Activated CD8-positive, alpha-beta memory T cell treated with anti-CD3 and anti-CD28 coated beads for 36 hours (primary cell): ENCODE measurements around the gene LRRFIP2. TPM values are rescaled to one million over a fixed set of nuclear protein-coding genes. Genes with fewer than 3 reads are reported as not detected.
"Not testable (repeated sequence)": the region's sequence is repeated elsewhere in the genome, so short reads cannot be mapped to it uniquely, and the experiment has no call there.

ENCODE experiments used
- CTCF ChIA-PET: fragments of 350-600 bp; sonication (Branson Sonifier 250); formaldehyde crosslinking; loops from one replicate; lab custom pipeline; 2021; ENCODE audit warnings: antibody characterized with exemption; lab: Charles Lee
- POLR2A ChIA-PET: fragments of 350-600 bp; sonication (Branson Sonifier 250); formaldehyde crosslinking; loops from one replicate; lab custom pipeline; 2021; ENCODE audit warnings: antibody characterized with exemption; lab: Charles Lee
- total RNA-seq, 2 experiments: library from RNA; stranded (reverse); gene quantifications; one replicate each; pipeline ENCODE4 v1.2.3, GENCODE V29; 2021

The LRRFIP2 gene
- total RNA-seq, 2 experiments from 2014 or later: 31.6 to 36.1 TPM

DNA sequence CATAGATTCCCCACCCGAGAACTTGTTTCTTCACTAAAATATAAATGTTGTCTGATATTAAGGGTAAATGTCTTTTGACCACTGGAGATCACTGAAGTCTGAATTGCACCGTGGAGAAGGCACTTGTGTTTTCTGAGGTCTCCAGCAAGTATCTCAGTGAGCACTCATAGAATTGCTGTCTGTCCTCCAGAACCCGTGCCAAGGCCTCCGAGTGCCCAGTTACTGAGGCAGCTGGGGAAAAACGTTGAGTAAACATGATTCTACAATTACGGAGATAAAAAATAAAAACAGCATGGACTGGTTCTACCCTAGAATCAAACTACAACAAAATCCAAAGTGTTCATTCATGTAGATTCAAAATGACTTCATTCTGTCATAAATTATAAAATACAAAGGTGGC lies 121.0 kb downstream of the LRRFIP2 start:
- ChIA-PET CTCF (no interaction called here), POLR2A (no interaction called here)

DNA sequence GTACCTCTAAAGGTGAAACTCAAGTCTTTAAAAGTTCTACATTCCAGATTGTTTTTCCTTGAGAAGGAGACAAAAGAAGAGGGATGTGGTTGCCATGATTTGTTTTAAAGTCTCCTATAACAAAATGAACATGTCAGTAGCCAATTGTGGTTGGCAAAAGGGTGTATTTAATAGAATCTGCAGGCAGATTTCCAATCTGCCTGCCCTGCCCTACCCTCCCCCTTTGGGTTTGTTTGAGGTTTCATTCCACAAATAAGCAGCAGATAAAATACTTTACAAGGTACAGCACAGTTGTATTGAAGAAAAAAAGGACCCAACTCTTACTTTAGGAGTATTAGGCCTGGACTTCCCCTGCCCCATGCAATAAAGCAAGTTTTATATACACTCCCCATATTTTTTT lies 121.5 kb downstream of the LRRFIP2 start:
- POLR2A ChIA-PET: no interaction called here
- CTCF ChIA-PET: no interaction called here

DNA sequence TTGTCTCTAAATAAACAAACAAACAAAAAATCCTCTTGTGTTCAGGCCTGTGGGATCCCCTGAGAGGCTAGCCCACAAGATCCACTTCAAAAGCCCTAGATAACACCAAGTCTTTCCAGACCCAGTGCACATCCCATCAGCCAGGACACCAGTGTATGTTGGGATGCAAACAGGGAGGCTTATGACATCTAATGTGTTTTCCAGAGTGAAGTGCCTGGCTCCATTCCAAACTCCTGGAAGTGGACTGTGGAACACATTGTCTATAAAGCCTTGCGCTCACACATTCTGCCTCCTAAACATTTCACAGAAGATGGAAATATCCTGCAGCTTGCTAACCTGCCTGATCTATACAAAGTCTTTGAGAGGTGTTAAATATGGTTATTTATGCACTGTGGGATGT lies 124.1 kb downstream of the LRRFIP2 start:
- ChIA-PET CTCF (no interaction called here), POLR2A (no interaction called here)

DNA sequence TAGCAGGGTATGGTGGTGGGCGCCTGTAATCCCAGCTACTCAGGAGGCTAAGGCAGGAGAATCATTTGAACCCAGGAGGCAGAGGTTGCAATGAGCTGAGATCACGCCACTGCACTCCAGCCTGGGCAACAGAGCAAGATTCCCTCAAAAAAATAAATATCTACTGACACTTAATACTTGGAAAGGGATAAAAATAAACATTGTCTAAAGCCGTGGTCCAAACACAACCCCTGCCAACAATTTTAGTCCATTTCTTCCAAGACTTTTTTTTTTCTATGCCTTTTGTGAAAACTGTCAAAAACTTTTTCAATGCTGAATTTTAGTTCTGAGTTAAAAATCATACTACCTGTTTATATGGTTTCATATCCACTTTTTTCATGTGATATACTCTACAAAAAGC lies 131.7 kb downstream of the LRRFIP2 start:
- POLR2A ChIA-PET, CTCF ChIA-PET: not testable (repeated sequence)

DNA sequence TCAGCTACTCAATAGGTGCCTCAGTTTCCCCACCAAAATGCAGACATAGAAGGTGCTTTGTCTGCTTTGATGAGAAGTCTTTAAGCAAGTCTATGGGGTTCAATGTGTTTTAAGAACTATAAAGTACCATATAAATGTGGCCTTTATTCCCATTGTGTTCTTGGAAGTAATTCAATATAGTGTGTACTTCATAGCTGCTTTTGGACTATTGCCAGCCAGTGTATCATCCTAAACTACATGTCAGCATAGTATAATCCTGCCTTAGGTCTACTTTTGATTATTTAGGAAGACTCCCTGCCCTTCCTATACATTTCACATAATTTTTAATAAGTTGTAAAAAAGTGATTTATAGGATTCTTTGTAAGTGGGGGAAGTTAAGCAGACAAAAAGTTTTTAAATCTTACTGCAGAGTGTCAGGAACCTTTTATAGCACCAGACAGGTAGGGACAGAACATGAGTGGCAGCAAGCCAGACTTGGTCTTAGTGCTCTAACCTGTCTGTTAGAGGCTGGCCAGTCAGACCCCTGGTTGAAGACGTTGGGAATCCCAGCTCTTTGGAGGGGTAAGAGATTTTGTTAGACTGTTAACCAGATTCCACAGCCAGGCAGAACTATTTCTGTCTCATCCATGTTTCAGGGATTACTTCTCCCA lies 132.7 kb downstream of the LRRFIP2 start:
- ChIA-PET POLR2A (no interaction called here), CTCF (no interaction called here)

DNA sequence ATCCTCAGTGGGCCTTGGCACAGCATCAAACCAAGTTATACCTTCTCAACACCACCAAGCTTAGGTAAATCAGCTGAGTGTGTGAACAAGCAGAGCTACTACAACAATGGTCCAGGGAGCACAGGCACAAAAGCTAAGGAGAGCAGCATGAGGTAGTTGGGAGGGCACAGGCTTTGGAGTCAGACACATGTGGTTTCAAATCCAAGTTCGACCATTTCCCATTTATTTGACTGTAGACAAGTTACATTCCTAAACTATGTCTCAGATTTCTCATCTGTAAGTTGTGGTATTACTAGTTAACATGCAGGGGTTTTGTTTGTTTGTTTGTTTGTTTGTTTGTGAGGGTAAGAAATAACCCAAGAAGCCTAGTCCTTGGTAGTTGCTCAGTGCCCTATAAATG lies 134.2 kb downstream of the LRRFIP2 start:
- ChIA-PET CTCF (no interaction called here), POLR2A (no interaction called here)

DNA sequence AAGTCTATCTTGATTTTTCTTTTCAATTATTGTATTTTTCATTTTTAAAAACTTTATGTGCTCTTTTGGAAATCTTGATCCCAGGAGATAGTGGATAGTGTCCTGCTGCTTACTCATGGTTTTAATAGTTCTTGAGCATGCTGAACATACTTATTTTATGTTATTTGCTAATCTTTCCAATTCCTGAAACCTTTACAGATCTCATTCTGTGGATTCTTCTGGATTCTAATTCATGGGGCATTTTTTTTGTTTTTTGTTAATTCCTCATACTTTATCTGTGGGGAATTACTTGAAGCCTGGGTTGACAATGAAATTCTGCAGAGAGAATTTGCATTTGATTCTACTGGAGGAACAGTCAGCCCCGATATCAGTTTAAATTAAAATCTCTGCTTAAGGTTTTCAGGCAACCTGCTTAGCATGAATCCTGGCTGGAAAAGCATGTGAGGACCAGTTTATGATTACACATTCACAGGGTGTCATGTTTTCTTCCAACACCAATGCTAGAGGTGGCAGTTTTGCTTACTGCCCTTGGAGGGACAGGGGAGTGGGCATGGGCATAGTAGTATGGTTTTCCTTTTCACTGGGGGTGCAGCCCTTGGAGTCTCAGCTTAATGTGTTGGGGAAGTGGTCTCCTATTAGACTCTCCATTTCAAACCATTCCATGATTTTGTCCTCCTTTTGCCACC lies 135.1 kb downstream of the LRRFIP2 start:
- ChIA-PET POLR2A (no interaction called here), CTCF (no interaction called here)

DNA sequence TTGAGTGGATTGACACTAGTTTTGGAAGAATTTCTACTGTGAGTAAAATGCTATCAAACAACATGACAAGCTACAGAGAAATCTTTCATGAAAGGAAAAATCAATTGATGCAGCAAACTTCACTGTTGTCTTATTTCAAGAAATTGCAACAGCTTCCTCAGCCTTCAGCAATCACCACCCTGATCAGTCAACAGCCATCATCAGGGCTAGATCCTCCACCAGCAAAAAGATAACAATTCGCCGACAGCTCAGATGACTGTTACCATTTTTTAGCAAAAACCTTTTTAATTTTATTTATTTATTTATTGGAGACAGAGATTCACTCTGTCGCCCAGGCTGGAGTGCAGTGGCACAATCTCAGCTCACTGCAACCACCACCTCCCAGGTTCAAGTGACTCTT lies 137.0 kb downstream of the LRRFIP2 start:
- ChIA-PET CTCF (no interaction called here), POLR2A (no interaction called here)

DNA sequence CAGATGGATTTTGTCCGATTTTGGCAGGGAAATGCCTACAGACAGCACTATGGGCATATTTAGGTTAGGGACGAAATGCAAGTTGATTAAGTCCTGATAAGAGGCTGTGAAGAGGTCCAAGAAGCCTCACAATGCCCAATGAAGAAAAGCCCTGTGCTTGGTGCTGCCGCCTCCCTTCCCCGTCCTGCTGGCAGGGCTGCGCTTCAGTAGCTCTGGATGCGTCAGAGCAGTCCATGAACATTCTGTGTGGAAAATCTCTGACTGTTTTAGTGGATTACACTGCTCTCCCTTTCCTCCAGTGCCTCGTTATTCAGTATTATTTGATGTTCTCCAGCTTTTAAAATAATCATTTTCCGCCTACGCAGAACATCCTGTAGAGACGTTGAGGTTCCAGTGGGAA lies 141.4 kb downstream of the LRRFIP2 start:
- ChIA-PET CTCF (no interaction called here), POLR2A (no interaction called here)

DNA sequence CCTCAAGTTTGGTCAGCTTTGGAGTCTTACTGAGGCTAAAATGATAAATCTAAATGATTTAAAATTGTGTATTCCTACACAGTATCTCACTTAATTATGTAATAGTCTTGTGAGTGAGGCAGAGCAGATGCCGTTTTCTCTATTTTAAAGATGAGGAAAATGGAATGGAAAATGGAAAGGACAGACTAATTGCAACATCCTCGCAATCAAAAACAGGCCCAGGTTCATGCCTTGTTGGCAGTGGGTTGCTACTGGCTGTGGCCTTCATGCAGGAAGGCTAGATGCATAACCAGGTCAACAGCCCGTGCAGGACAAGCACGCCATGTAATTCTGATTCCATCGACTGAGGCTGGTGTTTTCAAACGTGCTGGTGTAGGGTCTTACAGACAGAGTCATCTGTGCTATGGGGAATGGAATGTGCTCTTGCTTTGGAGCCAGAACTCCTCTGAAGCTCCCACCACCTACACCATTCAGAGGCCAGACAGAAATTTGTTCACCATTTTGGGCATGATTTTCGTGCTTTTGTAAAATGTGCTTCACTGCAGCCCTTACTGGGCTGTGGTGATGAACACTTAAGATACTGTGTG lies 143.2 kb downstream of the LRRFIP2 start:
- ChIA-PET POLR2A (interaction anchor here (1.5 kb wide), 1 partner anchor 183 kb away, joined by 8 read pairs; no protein-coding TSS in a partner anchor), CTCF (no interaction called here)

DNA sequence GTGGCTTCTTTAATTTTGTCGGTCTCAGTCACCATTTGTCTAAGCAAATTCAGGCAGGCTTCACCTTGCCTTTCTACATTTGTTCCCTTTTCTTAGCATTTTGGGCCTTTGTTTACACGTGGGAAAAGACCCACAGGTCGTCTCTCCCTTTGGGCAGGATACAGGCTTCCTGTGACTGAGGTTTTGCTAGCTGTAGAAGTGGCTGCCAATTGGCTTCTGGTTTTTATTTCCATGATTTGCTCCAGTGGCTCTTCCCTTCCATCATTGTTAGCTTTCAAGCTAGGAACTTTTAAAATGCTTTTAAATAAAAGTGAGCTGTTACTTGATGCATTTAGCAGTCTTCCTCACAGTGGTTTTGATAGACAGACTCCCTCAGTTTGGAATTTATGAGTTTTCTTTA lies 143.8 kb downstream of the LRRFIP2 start:
- CTCF ChIA-PET: no interaction called here
- POLR2A ChIA-PET: interaction anchor here (1.5 kb wide), 1 partner anchor 184 kb away, joined by 8 read pairs; no protein-coding TSS in a partner anchor

DNA sequence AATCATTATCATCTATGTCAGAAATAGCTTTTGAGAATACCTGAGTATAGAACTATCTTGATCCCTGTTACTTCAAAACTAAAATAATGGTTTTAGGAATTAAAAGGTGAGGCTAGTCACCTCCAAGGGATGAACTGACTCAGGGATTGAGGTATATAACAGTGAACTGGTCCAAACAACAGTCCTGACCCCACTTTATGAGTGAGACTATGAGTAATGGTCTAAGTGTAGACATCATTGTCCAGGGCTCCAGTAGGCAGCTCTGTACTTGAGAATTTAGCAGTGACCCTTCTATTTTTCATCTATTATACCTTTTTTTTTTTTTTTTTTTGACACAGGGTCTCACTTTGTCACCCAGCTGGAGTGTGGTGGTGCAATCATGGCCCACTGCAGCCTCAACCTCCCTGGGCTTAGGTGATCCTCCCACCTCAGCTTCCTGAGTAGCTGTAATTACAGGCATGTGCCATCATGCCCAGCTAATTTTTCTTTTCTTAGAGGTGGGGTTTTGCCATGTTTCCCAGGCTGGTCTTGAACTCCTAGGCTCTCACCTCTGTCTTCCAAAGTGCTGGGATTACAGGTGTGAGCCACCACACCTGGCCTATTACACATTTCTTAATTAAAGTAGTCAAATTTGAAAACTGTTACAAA lies 144.7 kb downstream of the LRRFIP2 start:
- CTCF ChIA-PET: interaction anchor here (0.6 to 0.7 kb wide), 2 partner anchors 163 to 307 kb away, joined by 3 read pairs; no protein-coding TSS in a partner anchor
- POLR2A ChIA-PET: interaction anchor here (0.5 to 1.5 kb wide), 2 partner anchors 112 to 185 kb away, joined by 7 to 8 read pairs; no protein-coding TSS in a partner anchor

DNA sequence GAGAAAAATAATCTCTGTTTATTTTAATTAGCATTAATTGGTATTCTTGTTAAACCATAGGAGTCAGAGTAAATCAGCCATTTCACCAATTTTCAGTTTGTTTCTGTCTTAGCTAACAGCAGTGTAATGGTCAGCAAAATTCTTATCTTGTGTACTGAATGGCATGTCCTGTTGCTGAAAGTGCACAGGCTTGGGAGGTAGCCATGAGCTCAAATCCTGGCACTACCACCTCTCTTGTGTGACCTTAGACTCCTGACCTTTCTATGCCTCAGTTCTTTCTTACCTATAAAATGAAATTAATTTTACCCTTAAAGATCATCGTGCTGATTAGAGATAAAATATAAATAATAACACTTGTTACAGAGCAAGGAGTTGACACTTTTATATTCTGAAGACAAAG lies 145.3 kb downstream of the LRRFIP2 start:
- ChIA-PET CTCF (interaction anchor here (0.6 kb wide), 1 partner anchor 164 kb away, joined by 3 read pairs; no protein-coding TSS in a partner anchor), POLR2A (interaction anchor here (0.5 kb wide), 1 partner anchor 113 kb away, joined by 7 read pairs; no protein-coding TSS in a partner anchor)

DNA sequence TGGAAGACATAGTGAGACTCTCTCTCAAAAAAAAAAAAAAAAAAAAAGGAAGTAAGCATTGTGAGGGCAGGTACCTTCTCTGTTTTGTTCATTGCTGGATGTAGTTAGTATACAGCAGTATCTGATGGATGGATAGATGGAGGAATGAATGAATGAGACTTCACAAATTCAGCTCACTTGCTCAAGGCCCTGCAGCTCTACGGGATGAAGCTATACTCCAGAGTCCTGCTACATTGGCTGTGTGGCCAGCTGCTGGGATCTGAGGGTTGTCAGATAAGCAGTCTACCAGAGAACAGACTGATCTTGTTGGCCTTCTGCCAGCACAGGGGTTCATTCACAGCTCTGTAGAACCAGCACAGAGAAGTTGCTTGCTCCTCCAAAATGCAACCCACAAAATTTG lies 146.1 kb downstream of the LRRFIP2 start:
- POLR2A ChIA-PET: interaction anchor here (0.7 kb wide), 1 partner anchor 28 kb away, joined by 8 read pairs; no protein-coding TSS in a partner anchor
- CTCF ChIA-PET: no interaction called here

DNA sequence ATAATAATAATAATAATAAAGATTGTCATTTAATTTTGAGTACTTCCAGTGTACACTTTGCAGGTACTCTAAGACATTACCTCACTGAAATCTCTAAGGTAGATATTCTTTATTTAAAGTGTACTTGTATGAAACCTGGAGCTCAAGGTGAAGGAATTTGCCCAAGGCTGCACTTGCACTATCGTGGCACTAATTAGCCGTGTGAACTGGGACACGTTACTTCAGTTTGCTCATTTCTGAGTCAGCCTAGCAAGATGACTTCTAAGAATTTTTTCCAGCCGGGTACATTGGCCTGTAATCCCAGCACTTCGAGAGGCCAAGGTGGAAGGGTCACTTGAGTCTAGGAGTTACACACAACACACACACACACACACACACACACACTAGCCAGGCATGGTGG lies 147.5 kb downstream of the LRRFIP2 start:
- ChIA-PET CTCF (no interaction called here), POLR2A (interaction anchor here (0.7 kb wide), 1 partner anchor 28 kb away, joined by 5 read pairs; no protein-coding TSS in a partner anchor)

DNA sequence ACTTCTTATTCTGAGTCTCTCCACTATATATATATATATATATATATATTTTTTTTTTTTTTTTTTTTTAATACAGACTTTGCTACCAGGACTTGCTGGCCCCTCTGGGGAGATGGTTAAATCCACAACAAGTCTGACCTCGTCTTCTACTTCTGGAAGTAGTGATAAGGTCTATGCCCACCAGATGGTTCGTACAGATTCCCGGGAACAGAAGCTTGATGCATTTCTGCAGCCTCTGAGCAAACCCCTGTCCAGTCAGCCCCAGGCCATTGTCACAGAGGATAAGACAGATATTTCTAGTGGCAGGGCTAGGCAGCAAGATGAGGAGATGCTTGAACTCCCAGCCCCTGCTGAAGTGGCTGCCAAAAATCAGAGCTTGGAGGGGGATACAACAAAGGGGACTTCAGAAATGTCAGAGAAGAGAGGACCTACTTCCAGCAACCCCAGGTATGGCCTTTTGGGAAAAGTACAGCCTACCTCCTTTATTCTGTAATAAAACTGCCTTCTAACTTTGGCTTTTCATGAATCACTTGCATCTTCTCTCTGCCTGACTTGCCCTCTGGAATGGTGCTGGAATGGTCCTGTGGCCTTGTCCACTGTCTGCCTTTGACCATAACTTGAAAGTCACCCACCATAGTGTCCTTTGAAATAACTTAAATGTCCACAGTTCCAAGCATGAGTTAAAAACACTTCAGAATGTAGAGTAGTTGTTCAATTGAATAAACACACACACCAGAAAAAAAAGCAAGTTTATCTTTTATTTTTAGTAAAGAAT lies 148.6 kb downstream of the LRRFIP2 start:
- POLR2A ChIA-PET: no interaction called here
- CTCF ChIA-PET: no interaction called here

DNA sequence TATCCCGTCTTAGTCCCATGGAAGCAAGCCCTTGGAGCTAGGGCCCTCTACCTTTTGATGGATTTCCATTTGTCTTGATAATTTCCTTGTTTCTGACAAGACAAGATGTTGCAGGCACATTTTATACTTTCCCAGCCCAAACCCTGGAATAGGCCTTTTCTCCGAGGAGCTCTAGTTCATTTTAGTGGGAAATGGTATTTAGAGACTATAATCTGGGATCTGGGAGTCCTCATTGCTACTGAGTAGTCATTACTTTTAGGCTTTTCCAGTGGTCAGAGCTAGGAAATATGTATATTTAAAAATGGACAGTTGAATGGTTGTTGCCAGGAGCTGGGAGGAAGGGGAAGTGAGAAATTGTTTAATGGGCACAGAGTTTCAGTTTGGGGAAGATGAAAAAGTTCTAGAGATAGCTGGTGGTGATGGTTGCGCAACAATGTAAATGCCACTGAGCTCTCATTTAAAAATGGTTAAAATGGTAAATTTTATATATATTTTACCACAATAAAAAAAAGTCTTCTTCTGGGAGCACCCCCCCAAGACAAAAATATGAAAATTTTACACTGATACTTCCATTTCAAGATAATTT lies 149.5 kb downstream of the LRRFIP2 start:
- ChIA-PET POLR2A (no interaction called here), CTCF (interaction anchor here (0.8 to 1.0 kb wide), 2 partner anchors 189 to 230 kb away, joined by 3 read pairs; no protein-coding TSS in a partner anchor)

DNA sequence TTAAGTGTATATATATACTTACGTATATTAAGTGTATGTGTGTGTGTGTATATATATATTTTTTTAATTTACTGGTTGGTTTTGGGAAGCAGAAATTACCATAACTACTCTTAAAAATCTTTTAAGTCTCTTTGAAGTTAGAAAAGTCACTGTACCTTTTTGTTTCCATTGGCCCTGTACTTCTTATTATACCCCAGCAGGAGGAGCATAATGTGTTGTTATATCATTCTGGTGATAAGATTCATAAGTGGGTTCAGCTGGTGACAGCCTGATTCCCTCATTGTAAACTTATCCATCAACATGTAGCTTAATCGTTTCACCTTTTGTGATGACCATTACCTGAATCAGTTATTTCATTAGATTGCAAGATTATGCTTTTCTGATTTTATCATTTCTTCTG lies 150.3 kb downstream of the LRRFIP2 start:
- POLR2A ChIA-PET: no interaction called here
- CTCF ChIA-PET: interaction anchor here (0.8 to 1.0 kb wide), 2 partner anchors 189 to 230 kb away, joined by 3 read pairs; no protein-coding TSS in a partner anchor

DNA sequence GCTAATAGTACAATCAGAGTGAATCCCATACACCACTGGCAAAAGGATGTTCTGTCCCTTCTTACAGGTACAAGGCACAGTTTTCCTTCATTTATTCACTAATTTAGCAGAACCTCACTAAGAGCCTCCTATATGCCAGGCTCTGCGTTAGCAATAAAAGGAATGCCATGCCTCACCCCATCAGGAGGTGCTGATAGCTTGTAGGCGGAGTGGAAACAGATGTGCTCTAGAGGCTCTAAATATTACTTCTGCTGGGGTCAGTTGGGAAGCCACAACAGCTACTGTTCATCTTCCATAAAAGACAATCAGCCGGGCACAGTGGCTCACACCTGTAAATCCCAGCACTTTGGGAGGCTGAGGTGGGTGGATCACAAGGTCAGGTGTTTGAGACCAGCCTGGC lies 156.7 kb downstream of the LRRFIP2 start:
- ChIA-PET POLR2A (no interaction called here), CTCF (no interaction called here)
